Mesenchymal stem cell (in vitro differentiated cells and primary cell): Measurements from ENCODE around the gene CHST12.

Source experiments
- DNase-seq: peaks from one replicate; pipeline ENCODE4 v3.0.0-alpha.2; 2013
- H2AFZ ChIP-seq: one replicate; pipeline ENCODE4 v1.6.1; 2013; ENCODE audit warnings: low read depth, mild to moderate bottlenecking, control low read depth, inconsistent platforms, low read length, moderate library complexity
- H2AK5ac ChIP-seq: 2 replicates; pipeline ENCODE4 v1.6.1; 2013; ENCODE audit warnings: low read length, moderate library complexity, mild to moderate bottlenecking, inconsistent platforms; ENCODE audit not compliant: severe bottlenecking
- H2BK120ac ChIP-seq: one replicate; pipeline ENCODE4 v1.6.1; 2013; ENCODE audit warnings: low read depth, mild to moderate bottlenecking, inconsistent platforms, low read length, moderate library complexity
- H2BK12ac ChIP-seq, 2 experiments: one replicate each; pipeline ENCODE4 v1.6.1; 2013; ENCODE audit warnings: inconsistent platforms in 2 of 2, low read length in 2 of 2, mild to moderate bottlenecking in 2 of 2, moderate library complexity in 2 of 2, control low read depth in 1 of 2
- H2BK15ac ChIP-seq: one replicate; pipeline ENCODE4 v1.6.1; 2013; ENCODE audit warnings: mild to moderate bottlenecking, low read depth, inconsistent platforms; ENCODE audit not compliant: poor library complexity, severe bottlenecking
- H2BK5ac ChIP-seq: 2 replicates; pipeline ENCODE4 v1.6.1; 2013; ENCODE audit warnings: low read depth, mild to moderate bottlenecking, low read length, control low read depth, inconsistent platforms; ENCODE audit not compliant: poor library complexity, severe bottlenecking
- H3K14ac ChIP-seq, 2 experiments: one replicate each; pipeline ENCODE4 v1.6.1; 2013; ENCODE audit warnings: inconsistent platforms in 2 of 2, low read length in 2 of 2, control low read depth in 1 of 2, mild to moderate bottlenecking in 1 of 2, moderate library complexity in 1 of 2
- H3K18ac ChIP-seq, 2 experiments: one replicate each; pipeline ENCODE4 v1.6.1; 2013; ENCODE audit warnings: inconsistent platforms in 2 of 2, low read length in 2 of 2, control low read depth in 1 of 2, low read depth in 1 of 2, mild to moderate bottlenecking in 1 of 2
- H3K23ac ChIP-seq, 2 experiments: one replicate each; pipeline ENCODE4 v1.6.1; 2013; ENCODE audit warnings: inconsistent platforms in 2 of 2, low read length in 2 of 2, mild to moderate bottlenecking in 2 of 2, moderate library complexity in 2 of 2, control low read depth in 1 of 2
- H3K27ac ChIP-seq: 2 replicates; pipeline ENCODE4 v1.5.1; 2013; ENCODE audit warnings: mild to moderate bottlenecking, moderate library complexity, low read length, control low read depth, inconsistent platforms; ENCODE audit not compliant: poor library complexity, severe bottlenecking
- H3K27me3 ChIP-seq, 2 experiments: 2 replicates each; pipeline versions ENCODE4 v1.6.1 to v1.7.0; 2013; ENCODE audit warnings: low read length in 2 of 2, mild to moderate bottlenecking in 2 of 2, moderate library complexity in 2 of 2, control low read depth in 1 of 2, inconsistent platforms in 1 of 2; ENCODE audit not compliant: control insufficient read depth in 1 of 2, insufficient read depth in 1 of 2
- H3K36me3 ChIP-seq, 2 experiments: 2 replicates each; pipeline versions ENCODE4 v1.6.1 to v1.7.0; 2013; ENCODE audit warnings: low read length in 2 of 2, control low read depth in 1 of 2, inconsistent platforms in 1 of 2, low read depth in 1 of 2, mild to moderate bottlenecking in 1 of 2; ENCODE audit not compliant: insufficient read depth in 2 of 2, control insufficient read depth in 1 of 2
- H3K4ac ChIP-seq, 2 experiments: one replicate each; pipeline ENCODE4 v1.6.1; 2013; ENCODE audit warnings: inconsistent platforms in 2 of 2, low read length in 2 of 2, mild to moderate bottlenecking in 2 of 2, moderate library complexity in 2 of 2, control low read depth in 1 of 2, low read depth in 1 of 2
- H3K4me1 ChIP-seq: 2 replicates; pipeline ENCODE4 v1.6.1; 2013; ENCODE audit warnings: low read depth, low read length, control low read depth; ENCODE audit not compliant: control insufficient read depth, insufficient read depth
- H3K4me2 ChIP-seq: 2 replicates; pipeline ENCODE4 v1.6.1; 2013; ENCODE audit warnings: low read length, mild to moderate bottlenecking, inconsistent platforms; ENCODE audit not compliant: poor library complexity, severe bottlenecking
- H3K4me3 ChIP-seq, 2 experiments: 2 replicates each; pipeline versions ENCODE4 v1.5.1 to v1.7.0; 2013; ENCODE audit warnings: low read length in 2 of 2, mild to moderate bottlenecking in 2 of 2, control low read depth in 1 of 2, low read depth in 1 of 2; ENCODE audit not compliant: insufficient read depth in 1 of 2
- H3K79me1 ChIP-seq: replicated peaks from 2 replicates; pipeline ENCODE4 v1.6.1; 2013; ENCODE audit warnings: mild to moderate bottlenecking, control low read depth, low read length, inconsistent platforms; ENCODE audit not compliant: poor library complexity, severe bottlenecking
- H3K9ac ChIP-seq: 2 replicates; pipeline ENCODE4 v1.7.0; 2013; ENCODE audit warnings: mild to moderate bottlenecking, low read length, moderate library complexity
- H3K9me3 ChIP-seq: 2 replicates; pipeline ENCODE4 v1.7.0; 2013; ENCODE audit warnings: mild to moderate bottlenecking, low read length; ENCODE audit not compliant: control insufficient read depth
- H4K8ac ChIP-seq: one replicate; pipeline ENCODE4 v1.6.1; 2013; ENCODE audit warnings: inconsistent platforms, mild to moderate bottlenecking, low read length, moderate library complexity
- H4K91ac ChIP-seq: one replicate; pipeline ENCODE4 v1.6.1; 2013; ENCODE audit warnings: mild to moderate bottlenecking, low read length, inconsistent platforms
- WGBS: methylation state at CpG from one replicate; pipeline ENCODE4 v1.1.7; 2013; ENCODE audit warnings: mixed read lengths; 5-methylcytosine and 5-hydroxymethylcytosine counted together

The CHST12 gene

GRCh38 chr7:2358968-2359527 is 44.4 kb upstream of the CHST12 start:
- Histone ChIP-seq H3K4ac (no peak overlapping the region), H3K27ac (no peak overlapping the region), H3K27me3 (no peaks in the 10 kb centered on the region), H2BK12ac (no peak overlapping the region), H3K36me3 (peaks cover 39 to 48% of the 10 kb centered on the region in 2 experiments), H3K9me3 (no peaks in the 10 kb centered on the region), H3K14ac (no peak overlapping the region), H4K91ac (no peak overlapping the region), H2BK120ac (no peak overlapping the region), H3K4me3 (no peak overlapping the region), H2BK5ac (no peak overlapping the region), H4K8ac (no peak overlapping the region), H2AFZ (no peak overlapping the region), H2BK15ac (no peak overlapping the region), H3K79me1 (peaks cover 7% of the 10 kb centered on the region), H3K18ac (no peak overlapping the region), H3K4me2 (no peak overlapping the region), H3K4me1 (peaks cover 9% of the 10 kb centered on the region), H3K9ac (peak overlapping the region; percentile 45), H3K23ac (no peak overlapping the region), H2AK5ac (no peak overlapping the region)
- WGBS: 94% methylated on average over 8 of the region's 8 CpGs
- no peak for DNase-seq

- Histone ChIP-seq H2BK5ac (no peak overlapping the region), H3K4me2 (no peak overlapping the region), H3K36me3 (peaks cover 43 to 54% of the 10 kb centered on the region in 2 experiments), H3K4ac (no peak overlapping the region), H2BK15ac (no peak overlapping the region), H3K9me3 (no peaks in the 10 kb centered on the region), H2BK120ac (no peak overlapping the region), H4K91ac (no peak overlapping the region), H3K18ac (no peak overlapping the region), H3K27ac (no peak overlapping the region), H3K23ac (no peak overlapping the region), H3K4me1 (peaks cover 9% of the 10 kb centered on the region), H2BK12ac (peak overlapping the region in 1 of 2 experiments; percentile 33), H2AFZ (no peak overlapping the region), H3K27me3 (no peaks in the 10 kb centered on the region), H3K79me1 (peaks cover 10% of the 10 kb centered on the region), H3K4me3 (no peak overlapping the region), H3K14ac (no peak overlapping the region), H3K9ac (peak overlapping the region; percentile 25), H4K8ac (no peak overlapping the region), H2AK5ac (no peak overlapping the region)
- 95% methylated on average over 11 of the region's 11 CpGs for WGBS
- DNase-seq: no peak
These were observed 43.8 kb upstream of the CHST12 start for GRCh38 chr7:2359610-2360009.

GRCh38 chr7:2360796-2361195 is 42.6 kb upstream of the CHST12 start:
- peak overlapping the region; percentile 25 for H3K9ac ChIP-seq
- no peak overlapping the region for H2BK12ac ChIP-seq
- H3K18ac ChIP-seq: no peak overlapping the region
- H3K4me1 ChIP-seq: peaks cover 9% of the 10 kb centered on the region
- no peak overlapping the region for H3K4me2 ChIP-seq
- H3K27ac ChIP-seq: no peak overlapping the region
- no peak overlapping the region for H3K4me3 ChIP-seq
- H2BK120ac ChIP-seq: no peak overlapping the region
- no peak overlapping the region for H3K4ac ChIP-seq
- H3K9me3 ChIP-seq: no peaks in the 10 kb centered on the region
- no peak overlapping the region for H4K91ac ChIP-seq
- H3K23ac ChIP-seq: no peak overlapping the region
- H4K8ac ChIP-seq: no peak overlapping the region
- peaks cover 16% of the 10 kb centered on the region for H3K79me1 ChIP-seq
- no peak overlapping the region for H2BK5ac ChIP-seq
- no peak overlapping the region for H2AFZ ChIP-seq
- H2AK5ac ChIP-seq: no peak overlapping the region
- no peaks in the 10 kb centered on the region for H3K27me3 ChIP-seq
- H3K14ac ChIP-seq: no peak overlapping the region
- 96% methylated on average over 6 of the region's 6 CpGs for WGBS
- H2BK15ac ChIP-seq: no peak overlapping the region
- DNase-seq: no peak
- H3K36me3 ChIP-seq: peaks cover 53 to 65% of the 10 kb centered on the region in 2 experiments

GRCh38 chr7:2362385-2363088 is 40.9 kb upstream of the CHST12 start:
- H2BK5ac ChIP-seq: no peak overlapping the region
- WGBS: 96% methylated on average over 27 of the region's 27 CpGs
- DNase-seq: no peak
- H2BK12ac ChIP-seq: no peak overlapping the region
- peaks cover 1% of the 10 kb centered on the region for H3K4me1 ChIP-seq
- peaks cover 25% of the 10 kb centered on the region for H3K79me1 ChIP-seq
- no peak overlapping the region for H2AK5ac ChIP-seq
- no peak overlapping the region for H4K8ac ChIP-seq
- no peak overlapping the region for H3K9ac ChIP-seq
- no peaks in the 10 kb centered on the region for H3K27me3 ChIP-seq
- H4K91ac ChIP-seq: no peak overlapping the region
- H2BK120ac ChIP-seq: no peak overlapping the region
- H3K23ac ChIP-seq: no peak overlapping the region
- H2BK15ac ChIP-seq: no peak overlapping the region
- H3K4me2 ChIP-seq: no peak overlapping the region
- no peak overlapping the region for H3K14ac ChIP-seq
- no peak overlapping the region for H2AFZ ChIP-seq
- H3K4me3 ChIP-seq: no peak overlapping the region
- H3K9me3 ChIP-seq: no peaks in the 10 kb centered on the region
- no peak overlapping the region for H3K18ac ChIP-seq
- no peak overlapping the region for H3K4ac ChIP-seq
- no peak overlapping the region for H3K27ac ChIP-seq
- H3K36me3 ChIP-seq: peaks cover 66 to 74% of the 10 kb centered on the region in 2 experiments
